Epithelial cell of proximal tubule (primary cell): ENCODE results near the gene TSPAN3. TPM values are rescaled to one million over a fixed set of nuclear protein-coding genes. Genes with fewer than 3 reads are reported as not detected.

Experiments
- DNase-seq: peaks from one replicate; pipeline ENCODE4 v3.0.0-alpha.2; 2011; ENCODE audit warnings: low read depth
- H3K4me3 ChIP-seq: 2 replicates; pipeline ENCODE4 v1.5.1; 2011; ENCODE audit warnings: low read depth, mild to moderate bottlenecking, low read length
- total RNA-seq: library from RNA; depleted of rRNA; stranded (reverse); fragments of >200 nt; gene quantifications from 2 replicates; pipeline ENCODE4 v1.2.3, GENCODE V29; 2015
- TF ChIP-seq, protein P1 (sequence below): conservative IDR thresholded peaks from 2 replicates; pipeline ENCODE4 v1.5.1; 2012; ENCODE audit warnings: low read depth, mild to moderate bottlenecking, low read length

Gene TSPAN3
- total RNA-seq, 1 donor from 2014 or later: 252 TPM

DNA sequence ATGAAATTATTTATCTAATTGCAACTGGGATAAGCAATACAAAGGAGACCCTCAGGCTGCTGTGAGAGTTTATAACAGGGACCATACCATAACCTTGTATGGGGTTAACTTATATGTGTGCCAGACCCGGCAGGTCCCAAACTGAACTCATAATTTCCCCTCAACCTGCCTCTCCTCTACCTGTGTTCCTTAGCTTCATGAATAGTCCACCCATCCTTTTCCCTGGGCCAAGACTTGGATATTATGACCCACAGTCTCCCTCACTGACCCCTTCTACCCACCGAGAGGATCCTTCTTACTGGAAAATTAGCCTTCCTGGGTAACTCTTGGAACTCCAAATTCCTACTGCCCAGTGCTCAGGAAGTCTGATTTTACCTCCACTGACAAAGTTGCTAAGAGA, 3.4 kb upstream of the TSPAN3 start:
- H3K4me3 ChIP-seq: no peak overlapping the region
- TF ChIP-seq, protein P1, sequence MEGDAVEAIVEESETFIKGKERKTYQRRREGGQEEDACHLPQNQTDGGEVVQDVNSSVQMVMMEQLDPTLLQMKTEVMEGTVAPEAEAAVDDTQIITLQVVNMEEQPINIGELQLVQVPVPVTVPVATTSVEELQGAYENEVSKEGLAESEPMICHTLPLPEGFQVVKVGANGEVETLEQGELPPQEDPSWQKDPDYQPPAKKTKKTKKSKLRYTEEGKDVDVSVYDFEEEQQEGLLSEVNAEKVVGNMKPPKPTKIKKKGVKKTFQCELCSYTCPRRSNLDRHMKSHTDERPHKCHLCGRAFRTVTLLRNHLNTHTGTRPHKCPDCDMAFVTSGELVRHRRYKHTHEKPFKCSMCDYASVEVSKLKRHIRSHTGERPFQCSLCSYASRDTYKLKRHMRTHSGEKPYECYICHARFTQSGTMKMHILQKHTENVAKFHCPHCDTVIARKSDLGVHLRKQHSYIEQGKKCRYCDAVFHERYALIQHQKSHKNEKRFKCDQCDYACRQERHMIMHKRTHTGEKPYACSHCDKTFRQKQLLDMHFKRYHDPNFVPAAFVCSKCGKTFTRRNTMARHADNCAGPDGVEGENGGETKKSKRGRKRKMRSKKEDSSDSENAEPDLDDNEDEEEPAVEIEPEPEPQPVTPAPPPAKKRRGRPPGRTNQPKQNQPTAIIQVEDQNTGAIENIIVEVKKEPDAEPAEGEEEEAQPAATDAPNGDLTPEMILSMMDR: no peak
- DNase-seq: no peak

DNA sequence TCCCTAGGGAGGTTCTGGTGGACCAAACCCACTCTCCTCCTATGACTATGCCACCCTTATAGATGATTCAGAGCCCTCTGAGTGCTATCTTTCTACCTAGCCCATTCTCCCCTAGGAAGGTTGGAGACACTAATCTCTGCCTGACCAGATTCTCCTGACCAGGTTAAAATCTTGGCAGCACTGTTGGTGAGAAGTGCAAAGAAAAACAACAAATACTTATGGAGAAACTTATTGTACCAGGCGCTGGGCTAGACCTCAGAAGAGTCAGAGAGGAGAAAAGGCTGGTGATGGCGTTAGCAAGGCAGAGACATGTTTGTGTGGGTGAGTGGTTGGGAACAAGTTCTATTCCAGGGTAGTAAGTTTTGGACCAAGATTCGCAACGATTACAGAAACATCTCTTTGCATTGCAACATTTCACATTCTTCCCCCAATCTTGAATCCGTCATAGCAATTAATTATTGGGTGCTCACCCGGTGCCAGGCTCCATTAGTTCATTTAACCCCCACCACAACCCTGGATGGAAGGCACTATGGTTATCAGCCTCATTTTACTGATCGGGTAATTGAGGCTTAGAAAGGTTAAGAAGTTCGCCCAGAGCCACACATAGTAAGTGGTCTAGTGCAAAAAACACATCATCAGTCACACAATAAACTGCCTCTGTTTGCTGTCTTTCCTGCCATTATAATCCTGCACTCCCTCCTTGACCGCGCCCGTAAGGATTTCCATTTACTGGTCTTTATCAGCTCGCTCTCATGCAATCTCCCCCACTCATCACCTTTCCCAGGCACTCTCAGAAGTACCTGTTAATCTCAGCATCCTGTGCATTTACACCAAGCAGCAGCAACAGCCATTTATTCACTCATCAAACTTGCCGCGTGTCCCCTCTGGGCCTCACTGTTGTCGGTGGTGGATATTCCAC, 655 bp upstream of the TSPAN3 start:
- peak overlapping the region; percentile 80 for H3K4me3 ChIP-seq
- TF ChIP-seq, protein P1: no peak
- no peak for DNase-seq

GRCh38 chr15:77070180-77070494, 772 bp downstream of the TSPAN3 start:
- H3K4me3 ChIP-seq: peak overlapping the region; percentile 80
- DNase-seq: no peak
- TF ChIP-seq, protein P1: no peak

DNA sequence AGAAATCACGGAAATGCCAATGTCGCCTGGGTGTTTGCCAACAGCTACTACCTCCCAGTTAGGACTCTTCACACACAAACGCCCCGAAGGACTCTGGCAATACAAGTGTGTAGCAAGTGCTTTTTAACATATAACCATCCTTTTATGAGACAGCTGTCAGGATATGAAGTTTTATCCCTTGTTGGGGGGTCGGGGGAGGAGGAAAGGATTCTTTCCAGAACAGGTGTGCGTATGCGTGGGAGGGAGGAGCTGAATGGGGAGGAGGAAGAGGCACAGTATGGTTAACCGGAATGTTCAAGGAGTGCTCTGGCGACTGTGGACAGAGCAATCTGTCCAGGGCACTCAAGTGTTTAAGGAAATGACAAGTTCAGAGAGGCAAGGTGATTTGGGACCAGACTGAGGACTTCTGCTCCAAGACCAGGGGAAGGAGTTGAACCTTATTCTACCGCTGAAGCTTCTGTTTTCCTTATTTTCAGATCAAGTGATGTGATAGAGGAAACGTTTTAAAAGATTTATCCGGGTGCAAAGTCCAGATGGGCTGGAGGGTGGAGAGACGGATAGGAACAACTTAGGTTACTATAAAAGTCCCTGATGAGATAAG, 1.3 kb downstream of the TSPAN3 start:
- TF ChIP-seq, protein P1: no peak
- H3K4me3 ChIP-seq: peak overlapping the region; percentile 80
- no peak for DNase-seq

DNA sequence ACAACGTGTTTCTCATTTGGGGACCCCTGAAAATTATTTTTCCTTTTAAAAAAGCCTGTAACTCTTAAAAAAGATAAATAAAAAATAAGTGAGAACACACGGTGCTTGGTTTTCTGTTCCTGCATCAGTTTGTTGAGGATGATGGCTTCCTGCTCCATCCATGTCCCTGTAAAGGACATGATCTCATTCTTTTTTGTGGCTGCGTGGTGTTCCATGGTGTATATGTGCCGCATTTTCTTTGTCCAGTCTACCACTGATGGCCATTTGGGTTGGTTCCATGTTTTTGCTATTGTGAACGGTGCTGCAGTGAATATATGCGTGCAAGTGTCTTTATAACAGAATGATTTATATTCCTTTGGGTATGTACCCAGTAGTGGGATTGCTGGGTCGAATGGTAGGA, 2.3 kb downstream of the TSPAN3 start:
- no peak overlapping the region for H3K4me3 ChIP-seq
- DNase-seq: no peak
- TF ChIP-seq, protein P1: no peak

DNA sequence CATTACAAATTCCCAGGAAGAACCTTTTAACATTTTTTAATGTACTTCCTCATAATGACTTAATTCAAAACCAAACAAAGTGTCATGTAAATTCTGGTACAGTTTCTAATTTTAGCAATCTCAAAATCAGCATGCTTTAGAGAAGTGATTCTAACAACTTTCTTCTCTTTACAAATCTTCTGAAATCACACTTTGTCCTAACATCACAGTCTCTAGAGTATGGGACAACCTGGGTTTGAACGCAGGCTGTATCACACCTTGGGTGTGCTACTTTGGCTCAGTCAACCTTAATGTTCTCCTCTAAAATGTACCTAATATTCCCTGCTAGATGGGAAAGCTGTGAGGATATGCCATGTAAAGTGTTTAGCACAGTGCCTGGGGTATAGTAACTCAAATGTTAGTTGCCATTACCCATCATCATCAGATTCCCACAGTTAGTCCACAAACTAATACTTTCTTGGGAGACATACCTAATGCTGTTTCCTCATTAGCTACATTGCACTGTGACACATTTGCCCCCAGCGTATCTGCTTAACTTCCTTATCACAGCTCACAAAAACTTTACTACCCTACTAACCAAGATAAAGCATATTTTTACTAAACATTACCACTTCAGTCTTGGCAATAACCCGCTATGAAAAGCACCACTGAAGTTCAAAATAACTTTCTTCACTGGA, 3.1 kb downstream of the TSPAN3 start:
- TF ChIP-seq, protein P1: no peak
- DNase-seq: no peak
- no peak overlapping the region for H3K4me3 ChIP-seq
